GM18907 (cell line): ENCODE data around the gene TMEM154.
"Not testable (repeated sequence)": the region's sequence is repeated elsewhere in the genome, so short reads cannot be mapped to it uniquely, and the experiment has no call there.

Source experiments
- ATAC-seq: cut with Tn5 transposase; IDR thresholded peaks from one replicate; pipeline ENCODE4 v1.9.1; 2021; ENCODE audit warnings: mild to moderate bottlenecking, moderate library complexity; ENCODE audit not compliant: unreplicated experiment

The TMEM154 gene

GRCh38 chr4:152672206-152673092, 7.3 kb downstream of the TMEM154 start:
- ATAC-seq, result no peak

- no peak for ATAC-seq
Observed at GRCh38 chr4:152668338-152668964, 11.3 kb downstream of the TMEM154 start.

GRCh38 chr4:152667781-152668180, 12.0 kb downstream of the TMEM154 start:
- ATAC-seq, result no peak

- no peak for ATAC-seq
Observed at GRCh38 chr4:152666946-152667345, 12.9 kb downstream of the TMEM154 start.

- ATAC-seq, result no peak
Observed at GRCh38 chr4:152665691-152666395, 14.0 kb downstream of the TMEM154 start.

- not testable (repeated sequence) for ATAC-seq
Observed at GRCh38 chr4:152664067-152664378, 15.8 kb downstream of the TMEM154 start.

- ATAC-seq, result peak; percentile 72
Observed at GRCh38 chr4:152663203-152664066, 16.4 kb downstream of the TMEM154 start.

GRCh38 chr4:152661649-152662048, 18.1 kb downstream of the TMEM154 start:
- no peak for ATAC-seq

GRCh38 chr4:152660526-152660925, 19.3 kb downstream of the TMEM154 start:
- ATAC-seq, result no peak

GRCh38 chr4:152659806-152660205, 20.0 kb downstream of the TMEM154 start:
- ATAC-seq, result no peak

- ATAC-seq, result no peak
Observed at GRCh38 chr4:152657657-152658056, 22.1 kb downstream of the TMEM154 start.

- ATAC-seq, result no peak
Observed at GRCh38 chr4:152655272-152656129, 24.3 kb downstream of the TMEM154 start.

GRCh38 chr4:152652102-152652501, 27.7 kb downstream of the TMEM154 start:
- ATAC-seq, result no peak

GRCh38 chr4:152651473-152652060, 28.2 kb downstream of the TMEM154 start:
- ATAC-seq, result no peak

GRCh38 chr4:152646221-152646620, 33.6 kb downstream of the TMEM154 start:
- no peak for ATAC-seq

GRCh38 chr4:152644130-152644529, 35.7 kb downstream of the TMEM154 start:
- ATAC-seq, result no peak

GRCh38 chr4:152643153-152644035, 36.4 kb downstream of the TMEM154 start:
- peak; percentile 92 for ATAC-seq

GRCh38 chr4:152640058-152640921, 39.5 kb downstream of the TMEM154 start:
- ATAC-seq, result no peak
